Choroid plexus epithelial cell (primary cell): ENCODE measurements around the gene PLEKHG7.
"Not testable (repeated sequence)": the region's sequence is repeated elsewhere in the genome, so short reads cannot be mapped to it uniquely, and the experiment has no call there.

Source experiments
- DNase-seq: peaks from one replicate; pipeline ENCODE4 v3.0.0-alpha.2; 2010; ENCODE audit warnings: low read depth
- H3K4me3 ChIP-seq: 2 replicates; pipeline ENCODE4 v1.5.1; 2011; ENCODE audit warnings: low read depth, mild to moderate bottlenecking, control low read depth, low read length, moderate library complexity
- TF ChIP-seq, protein P1 (sequence below): conservative IDR thresholded peaks from 2 replicates; pipeline ENCODE4 v1.5.1; 2011; ENCODE audit warnings: low read depth, mild to moderate bottlenecking, control low read depth, inconsistent platforms, low read length, moderate library complexity

The PLEKHG7 gene

DNA sequence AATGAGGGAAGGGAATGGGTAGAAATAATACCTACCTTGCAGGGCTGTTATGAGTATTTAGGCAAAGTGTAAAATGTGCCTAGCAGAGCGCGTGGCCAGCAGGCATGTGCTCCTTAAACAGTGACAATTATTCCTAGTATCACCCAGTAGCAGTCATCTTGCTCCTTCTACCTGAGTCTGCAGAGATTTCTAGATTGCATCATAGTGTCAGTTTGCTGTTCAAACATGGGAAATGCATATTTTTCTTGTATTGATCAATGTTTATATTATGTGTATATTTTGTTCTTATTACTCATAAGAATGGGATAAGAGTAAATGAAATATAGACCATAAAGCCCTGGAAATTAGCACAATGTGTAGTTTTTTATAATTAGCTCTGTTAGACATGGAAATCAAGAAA is 37.3 kb upstream of the PLEKHG7 start:
- TF ChIP-seq, protein P1, sequence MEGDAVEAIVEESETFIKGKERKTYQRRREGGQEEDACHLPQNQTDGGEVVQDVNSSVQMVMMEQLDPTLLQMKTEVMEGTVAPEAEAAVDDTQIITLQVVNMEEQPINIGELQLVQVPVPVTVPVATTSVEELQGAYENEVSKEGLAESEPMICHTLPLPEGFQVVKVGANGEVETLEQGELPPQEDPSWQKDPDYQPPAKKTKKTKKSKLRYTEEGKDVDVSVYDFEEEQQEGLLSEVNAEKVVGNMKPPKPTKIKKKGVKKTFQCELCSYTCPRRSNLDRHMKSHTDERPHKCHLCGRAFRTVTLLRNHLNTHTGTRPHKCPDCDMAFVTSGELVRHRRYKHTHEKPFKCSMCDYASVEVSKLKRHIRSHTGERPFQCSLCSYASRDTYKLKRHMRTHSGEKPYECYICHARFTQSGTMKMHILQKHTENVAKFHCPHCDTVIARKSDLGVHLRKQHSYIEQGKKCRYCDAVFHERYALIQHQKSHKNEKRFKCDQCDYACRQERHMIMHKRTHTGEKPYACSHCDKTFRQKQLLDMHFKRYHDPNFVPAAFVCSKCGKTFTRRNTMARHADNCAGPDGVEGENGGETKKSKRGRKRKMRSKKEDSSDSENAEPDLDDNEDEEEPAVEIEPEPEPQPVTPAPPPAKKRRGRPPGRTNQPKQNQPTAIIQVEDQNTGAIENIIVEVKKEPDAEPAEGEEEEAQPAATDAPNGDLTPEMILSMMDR: no peak
- no peak for DNase-seq
- no peak overlapping the region for H3K4me3 ChIP-seq

DNA sequence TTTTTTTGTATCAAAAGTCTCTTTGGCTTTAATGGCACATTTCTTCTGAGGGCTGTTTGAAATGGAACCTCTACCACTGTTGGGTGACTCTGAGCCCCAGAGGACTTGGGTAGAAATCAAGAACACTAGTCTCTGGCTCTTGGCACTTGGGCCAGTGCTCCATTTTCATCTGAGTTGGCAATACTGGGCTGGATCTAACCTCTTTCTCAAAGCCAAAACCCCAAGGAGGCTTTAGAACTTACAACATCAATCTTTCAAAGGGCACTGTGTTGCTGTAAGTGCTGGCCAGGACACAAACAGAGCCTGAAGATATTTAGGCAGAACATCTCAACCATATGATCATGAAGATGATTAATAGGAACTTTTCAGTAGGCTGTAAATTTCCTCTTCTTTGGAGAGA is 34.0 kb upstream of the PLEKHG7 start:
- DNase-seq: no peak

DNA sequence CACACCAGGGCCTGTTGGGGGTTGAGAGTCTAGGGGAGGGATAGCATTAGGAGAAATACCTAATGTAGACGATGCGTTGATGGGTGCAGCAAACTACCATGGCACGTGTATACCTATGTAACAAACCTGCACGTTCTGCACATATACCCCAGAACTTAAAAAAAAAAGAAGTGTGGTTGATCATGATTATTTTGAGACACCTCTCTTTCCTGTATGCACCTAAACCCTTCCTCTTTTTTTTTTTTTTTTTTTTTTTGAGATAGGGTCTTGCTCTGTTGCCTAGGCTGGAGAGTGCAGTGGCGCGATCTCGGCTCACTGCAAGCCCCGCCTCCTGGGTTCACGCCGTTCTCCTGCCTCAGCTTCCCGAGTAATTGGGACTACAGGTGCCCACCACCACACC is 31.3 kb upstream of the PLEKHG7 start:
- DNase-seq, H3K4me3 ChIP-seq: not testable (repeated sequence)

More for the DNA sequence above, 34.0 kb upstream of the PLEKHG7 start:
- TF ChIP-seq, protein P1: no peak
- no peak overlapping the region for H3K4me3 ChIP-seq

DNA sequence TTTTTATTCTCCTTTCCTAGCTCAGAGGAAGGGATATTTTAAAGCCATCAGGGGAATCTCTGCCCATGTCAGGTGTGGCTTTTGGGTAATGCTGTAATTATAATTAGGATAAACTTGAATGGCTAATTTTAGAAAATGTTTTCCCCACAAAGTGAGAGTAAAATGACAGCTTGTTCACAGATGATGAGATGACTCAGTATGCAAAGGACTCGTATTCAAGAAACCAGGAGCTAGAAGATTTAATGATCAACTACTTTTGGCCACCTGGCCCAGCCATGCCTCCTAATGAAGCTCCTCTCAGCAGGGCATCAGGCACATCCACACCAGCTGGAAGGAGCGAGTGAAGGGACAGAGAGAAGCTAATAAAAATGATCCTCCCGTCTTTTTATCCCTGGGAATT is 29.0 kb upstream of the PLEKHG7 start:
- TF ChIP-seq, protein P1: no peak
- no peak overlapping the region for H3K4me3 ChIP-seq
- DNase-seq: no peak

DNA sequence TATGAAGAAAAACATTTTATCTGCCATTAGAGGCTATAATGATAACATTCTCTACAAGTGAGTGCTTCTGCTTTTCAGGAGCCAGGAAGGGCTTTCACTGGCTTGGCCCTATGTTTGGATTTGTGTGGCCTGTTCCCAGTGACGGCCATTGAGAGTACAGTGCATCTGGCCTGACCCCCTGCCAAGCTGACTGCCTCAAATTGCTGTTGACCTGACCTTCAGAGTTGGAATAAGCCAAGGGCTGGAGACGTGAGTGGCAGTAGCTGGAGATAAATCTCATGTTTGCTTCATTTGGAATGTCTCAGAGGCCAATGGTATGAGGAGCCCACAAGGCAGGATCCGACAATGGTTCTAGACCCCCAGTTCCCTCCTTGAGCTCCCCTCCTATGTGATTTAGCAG is 28.3 kb upstream of the PLEKHG7 start:
- H3K4me3 ChIP-seq: no peak overlapping the region
- no peak for DNase-seq
- TF ChIP-seq, protein P1: no peak

DNA sequence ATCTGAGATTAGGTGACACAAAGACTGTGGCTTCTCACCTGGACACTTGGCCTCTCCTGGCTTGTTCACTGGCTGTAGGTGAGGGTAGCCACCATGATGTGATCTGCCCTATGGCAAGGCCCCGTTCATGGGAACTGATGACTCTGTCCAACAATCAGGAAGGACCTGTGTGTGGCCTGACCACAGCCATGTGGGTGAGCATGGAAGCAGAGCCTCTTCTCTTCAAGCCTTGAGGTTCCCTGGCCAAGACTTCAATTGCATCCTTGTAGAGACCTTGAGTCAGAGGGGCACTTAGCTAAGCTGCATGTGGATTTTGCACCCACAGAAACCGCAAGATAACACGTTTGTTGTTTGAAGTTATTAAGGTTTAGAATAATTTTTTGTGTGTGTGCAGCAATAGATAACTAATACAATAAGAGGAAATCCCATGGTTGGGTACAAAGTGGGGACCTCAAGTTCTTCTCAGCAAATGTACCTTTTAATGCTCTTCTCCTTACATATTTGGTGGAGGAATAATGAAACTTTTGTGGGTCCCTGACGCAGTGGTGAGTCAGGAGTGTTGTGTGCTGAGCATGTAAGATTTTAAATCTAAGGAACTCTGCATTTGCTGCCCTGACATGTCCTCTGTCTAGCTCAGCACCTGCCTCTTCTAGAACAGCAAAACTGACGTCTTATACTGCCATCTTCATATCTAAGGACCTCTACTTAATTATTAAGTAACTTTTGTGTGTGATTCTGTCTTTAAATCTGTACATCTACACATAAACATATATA is 27.5 kb upstream of the PLEKHG7 start:
- DNase-seq: no peak
- TF ChIP-seq, protein P1: no peak
- H3K4me3 ChIP-seq: no peak overlapping the region

DNA sequence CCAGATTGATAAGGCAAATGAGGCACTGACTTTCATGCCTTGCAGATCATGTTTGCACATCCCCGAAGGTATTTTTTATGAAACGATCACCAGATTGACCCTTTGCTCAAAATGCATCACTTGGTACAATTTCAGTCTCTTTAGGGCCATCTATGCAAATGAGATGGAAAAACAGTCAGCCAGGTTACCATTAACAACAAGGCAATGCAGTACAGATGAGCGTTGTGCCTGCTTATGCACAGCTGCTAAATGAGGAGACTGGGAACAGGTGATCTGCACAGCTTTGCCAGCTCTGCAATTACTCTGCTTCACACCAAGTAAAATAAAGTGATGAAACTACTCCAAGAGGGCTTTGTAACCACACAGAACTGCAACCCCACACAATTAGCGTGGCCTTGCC is 26.1 kb upstream of the PLEKHG7 start:
- DNase-seq: no peak
- TF ChIP-seq, protein P1: no peak
- H3K4me3 ChIP-seq: no peak overlapping the region

DNA sequence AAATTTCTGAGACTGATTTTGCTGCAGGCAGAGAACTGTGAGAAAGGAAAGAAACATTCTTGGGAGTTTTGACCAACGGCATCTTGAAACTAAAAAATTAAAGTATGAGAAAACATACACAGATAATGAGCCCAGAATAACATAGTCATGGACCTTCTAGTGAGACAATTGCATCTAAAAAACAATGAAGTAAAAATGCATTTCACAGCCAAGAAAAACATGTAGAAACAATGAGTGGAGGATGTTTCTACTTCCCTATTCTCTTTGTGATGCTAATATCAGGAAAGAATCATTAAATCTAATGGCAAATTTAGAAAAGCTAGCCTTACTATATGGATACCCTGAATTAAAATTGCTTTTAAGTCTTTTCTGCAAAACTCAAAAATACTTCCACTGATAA is 12.2 kb upstream of the PLEKHG7 start:
- DNase-seq: no peak
- TF ChIP-seq, protein P1: no peak
- no peak overlapping the region for H3K4me3 ChIP-seq
